Hepatocyte (in vitro differentiated cells): ENCODE results near the gene ACTG1.

Source experiments
- CTCF ChIP-seq: fragments of 200-600 bp; sonication (generic); IDR thresholded peaks from 2 replicates; pipeline ENCODE4 v1.5.1; 2016; ENCODE audit warnings: antibody characterized with exemption, mild to moderate bottlenecking; ENCODE audit not compliant: poor library complexity
- EZH2phosphoT487 ChIP-seq: fragments of 200-600 bp; sonication (generic); IDR thresholded peaks from one replicate; pipeline ENCODE4 v1.6.1; 2018; ENCODE audit warnings: antibody characterized with exemption, mild to moderate bottlenecking, low read depth, moderate library complexity; ENCODE audit not compliant: unreplicated experiment, severe bottlenecking

GRCh38 chr17:81535480-81536298 lies 23.1 kb upstream of the ACTG1 start:
- no peak for TF ChIP-seq CTCF
- TF ChIP-seq EZH2phosphoT487: no peak
